Measurements from ENCODE around the gene LCN12. TPM values are rescaled to one million over a fixed set of nuclear protein-coding genes. Genes with fewer than 3 reads are reported as not detected.

LCN12 gene
- 10 to 100 TPM; 15.7 to 53.5 (median 30.7) TPM for polyA plus RNA-seq (ENCODE audit: insufficient read length in 4 of 4)

DNA sequence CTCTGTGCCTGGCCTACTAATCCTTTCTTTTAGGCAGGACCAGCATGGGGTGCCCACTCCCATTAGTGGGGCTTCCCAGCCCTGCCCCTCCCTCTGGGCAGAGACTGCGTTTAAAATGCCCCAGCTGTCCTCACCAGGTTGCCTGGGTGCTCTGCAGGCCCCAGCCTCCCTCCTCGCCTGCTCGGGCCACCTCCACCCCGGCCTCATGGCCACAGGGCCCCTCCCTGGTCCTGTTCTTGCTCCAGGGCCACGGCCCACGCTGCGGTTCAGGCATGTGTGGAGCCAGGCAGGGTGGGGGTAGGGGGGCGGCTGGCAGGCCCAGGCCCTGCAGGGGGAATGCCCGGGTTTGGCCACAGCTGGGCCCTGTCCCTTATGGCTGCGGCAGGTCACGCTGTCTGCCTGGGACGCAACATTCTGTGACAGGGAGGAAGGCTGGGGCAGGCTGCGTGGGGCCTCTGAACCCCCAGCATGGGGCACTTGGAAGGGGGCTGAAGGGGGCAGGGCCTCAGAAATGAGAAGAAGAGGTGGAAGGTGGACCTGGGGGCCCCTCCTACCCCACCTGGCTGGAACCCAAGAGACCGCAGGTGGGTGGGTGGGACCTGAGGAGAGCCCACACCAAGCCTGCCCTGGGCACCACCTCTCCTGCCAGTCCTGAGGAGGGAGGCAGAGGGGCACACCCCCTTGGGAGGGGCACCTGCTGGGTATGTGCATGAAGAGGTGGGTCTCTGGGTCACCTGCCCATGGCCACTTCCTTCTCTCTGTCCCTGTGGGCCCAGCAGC lies at the start of gene LCN12:
LCN12 (plus strand) TSS at position 733 of the 780 bp plus-strand sequence. CDS start 55 bp downstream, outside the sequence.
- no peak for DNase-seq (ENCODE audit: low read depth in 4 of 4, low spot score in 2 of 4)

GRCh38 chr9:136903041-136903554 lies 49.0 kb upstream of the LCN12 start:
- DNase-seq (ENCODE audit: low read depth in 4 of 4, low spot score in 2 of 4) = no peak

DNA sequence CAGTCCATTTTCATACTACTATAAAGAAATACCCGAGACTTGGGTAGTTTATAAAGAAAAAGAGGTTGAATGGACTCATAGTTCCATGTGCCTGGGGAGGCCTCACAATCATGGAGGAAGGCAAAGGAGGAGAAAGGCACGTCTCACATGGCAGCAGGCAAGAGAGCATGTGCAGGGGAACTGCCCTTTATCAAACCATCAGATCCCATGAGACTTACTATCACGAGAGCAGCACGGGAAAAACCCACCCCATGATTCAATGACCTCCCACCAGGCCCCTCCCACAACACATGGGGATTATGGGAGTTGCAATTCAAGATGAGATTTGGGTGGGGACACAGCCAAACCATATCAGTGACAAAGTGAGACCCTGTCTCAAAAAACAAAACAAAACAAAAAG lies 45.8 kb upstream of the LCN12 start:
- no peak for DNase-seq (ENCODE audit: low read depth in 4 of 4, low spot score in 2 of 4)

- no peak for DNase-seq (ENCODE audit: low read depth in 4 of 4, low spot score in 2 of 4)
Observed at GRCh38 chr9:136907011-136907914, 44.8 kb upstream of the LCN12 start.

DNA sequence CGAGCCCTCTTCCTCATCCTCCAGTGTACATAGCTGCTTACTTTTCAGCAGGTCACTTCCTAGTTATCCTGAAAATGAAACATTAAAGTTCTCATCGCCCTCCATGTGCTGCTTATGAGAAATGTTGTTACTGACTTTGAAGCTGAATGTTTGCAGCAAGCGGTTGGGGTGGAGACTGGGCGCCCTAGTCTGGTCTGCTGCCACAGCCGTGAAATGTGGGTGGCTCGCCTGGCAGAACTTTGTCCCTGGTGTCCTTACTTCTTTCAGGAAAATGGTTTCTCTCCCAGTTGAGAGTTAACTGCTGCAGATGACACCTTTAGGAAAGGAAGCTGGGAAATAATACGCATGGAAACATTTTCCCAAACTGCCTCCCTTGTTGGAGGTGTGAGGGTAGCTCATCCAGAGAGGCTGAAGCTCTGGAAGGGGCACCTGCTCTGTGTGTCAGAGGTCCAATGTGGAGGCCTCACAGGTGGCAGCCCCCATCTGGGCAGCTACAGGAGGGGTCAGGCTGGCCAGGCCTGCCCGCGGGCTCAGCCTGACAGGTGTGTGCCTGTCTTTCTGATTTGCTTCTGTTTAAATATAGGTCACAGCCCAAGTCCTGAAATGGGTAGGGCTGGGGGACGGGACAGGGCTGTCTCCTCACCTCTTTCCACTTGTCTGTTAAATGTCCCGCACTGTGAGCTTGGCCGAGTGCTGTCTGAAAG lies 41.7 kb upstream of the LCN12 start:
- DNase-seq (ENCODE audit: low read depth in 4 of 4, low spot score in 2 of 4) = no peak

- DNase-seq (ENCODE audit: low read depth in 4 of 4, low spot score in 2 of 4) = no peak
Observed at GRCh38 chr9:136910901-136911245, 41.2 kb upstream of the LCN12 start.

- DNase-seq (ENCODE audit: low read depth in 4 of 4, low spot score in 2 of 4) = no peak
Observed at GRCh38 chr9:136913701-136914438, 38.2 kb upstream of the LCN12 start.

DNA sequence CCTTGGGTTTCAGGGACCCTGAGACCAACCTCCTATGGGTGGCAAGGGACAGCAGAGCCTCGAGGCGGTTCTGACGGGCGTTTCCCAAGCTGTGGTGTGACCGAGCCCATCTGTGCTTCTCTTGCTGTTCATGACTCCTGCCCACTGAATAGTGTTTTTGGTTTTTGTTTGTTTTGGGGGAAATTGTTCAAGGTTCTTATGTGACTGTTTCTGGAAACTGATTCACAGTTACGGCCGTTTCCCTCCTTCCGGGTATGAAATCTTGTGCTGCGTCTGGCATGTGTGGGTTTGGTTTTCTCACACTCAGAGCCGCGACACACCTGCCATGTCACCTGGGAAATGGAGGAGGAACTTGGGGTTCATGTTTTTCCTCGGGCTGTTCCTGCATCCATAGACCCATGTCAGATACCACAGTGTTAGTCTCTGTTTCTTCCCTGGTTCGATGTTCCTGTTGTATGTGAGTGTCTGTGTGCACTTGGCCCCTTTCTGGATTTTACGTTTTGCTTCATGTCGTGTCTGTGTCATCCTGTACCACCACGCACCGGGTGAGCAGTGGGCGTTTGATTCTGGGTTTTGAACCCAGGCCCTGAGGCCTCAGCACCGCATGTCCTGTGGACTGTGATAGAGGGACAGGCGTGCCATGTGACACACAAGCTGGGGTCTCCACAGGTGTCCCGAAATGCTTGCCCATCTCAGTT lies 36.3 kb upstream of the LCN12 start:
- DNase-seq (ENCODE audit: low read depth in 4 of 4, low spot score in 2 of 4) = no peak

DNA sequence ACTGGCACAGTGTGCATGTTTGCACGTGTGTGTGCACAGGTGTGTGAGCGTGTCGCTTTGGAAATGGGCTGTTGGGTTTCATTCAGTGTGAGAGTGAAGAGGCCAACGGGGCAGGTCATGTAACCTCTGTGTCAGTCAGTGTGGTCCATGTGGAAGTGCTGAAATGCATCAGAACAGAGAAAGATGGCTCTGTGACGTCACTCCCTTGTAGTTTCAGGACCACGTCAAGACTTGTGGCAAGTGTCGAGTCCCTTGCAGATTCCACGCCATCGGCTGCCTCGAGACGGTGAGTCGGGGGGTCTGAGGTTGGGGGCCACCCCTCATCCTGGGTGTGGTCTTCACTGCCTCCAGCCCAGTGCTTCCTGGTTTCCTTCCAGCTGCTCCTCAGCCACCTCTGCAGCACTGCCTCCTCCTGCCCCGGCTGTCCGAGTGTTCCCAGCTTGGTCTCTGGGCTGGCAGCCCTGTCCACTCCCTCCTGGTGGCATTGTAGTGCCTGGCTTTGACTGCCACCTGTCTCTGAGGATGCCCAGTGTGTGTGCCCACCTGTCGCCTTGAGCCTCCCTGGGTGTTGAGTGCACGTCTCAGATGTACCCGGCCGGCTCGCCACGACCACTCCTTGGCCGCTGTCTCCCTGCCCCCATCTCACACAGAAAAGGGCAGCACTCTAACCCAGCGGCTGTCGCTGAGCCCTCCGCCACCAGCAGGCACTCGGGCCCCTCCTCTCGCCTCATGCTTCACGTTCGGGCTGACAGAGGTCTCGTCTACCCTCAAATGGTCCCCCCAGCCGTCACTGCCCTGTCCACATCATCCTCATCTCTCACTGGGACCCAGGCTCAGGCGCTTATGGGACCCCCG lies 35.5 kb upstream of the LCN12 start:
- no peak for DNase-seq (ENCODE audit: low read depth in 4 of 4, low spot score in 2 of 4)

DNA sequence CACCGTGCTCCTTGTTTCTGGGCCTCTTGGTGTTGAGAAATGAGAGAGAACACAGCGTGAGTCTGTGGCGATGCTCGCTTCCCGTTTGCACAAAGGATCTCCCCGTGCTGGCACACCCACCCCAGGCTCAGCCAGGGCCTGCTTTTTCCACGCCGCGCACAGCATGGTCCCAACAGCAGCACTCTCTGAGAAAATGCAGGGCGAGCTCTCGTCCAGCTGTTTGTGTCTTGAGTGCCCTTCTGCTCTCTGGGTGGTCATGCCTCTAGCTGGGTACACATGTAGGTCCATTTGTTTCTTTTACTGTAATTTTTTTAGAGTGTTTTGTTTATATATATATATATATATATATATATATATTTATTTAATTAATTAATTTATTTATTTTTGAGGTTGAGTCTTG lies 34.2 kb upstream of the LCN12 start:
- no peak for DNase-seq (ENCODE audit: low read depth in 4 of 4, low spot score in 2 of 4)

DNA sequence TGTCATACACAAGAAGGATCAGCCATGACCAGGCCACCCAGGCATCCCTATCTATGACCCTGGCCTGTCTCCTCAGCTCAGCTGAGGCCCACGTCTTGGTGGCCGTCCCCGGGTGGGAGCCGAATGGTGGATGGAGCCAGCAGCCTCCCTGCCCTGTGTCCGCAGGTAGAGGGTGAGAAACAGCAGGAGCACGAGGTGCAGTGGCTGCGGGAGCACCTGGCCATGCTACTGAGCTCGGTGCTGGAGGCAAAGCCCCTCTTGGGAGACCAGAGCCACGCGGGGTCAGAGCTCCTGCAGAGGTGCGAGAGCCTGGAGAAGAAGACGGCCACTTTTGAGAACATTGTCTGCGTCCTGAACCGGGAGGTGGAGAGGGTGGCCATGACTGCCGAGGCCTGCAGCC lies 32.0 kb upstream of the LCN12 start:
- DNase-seq (ENCODE audit: low read depth in 4 of 4, low spot score in 2 of 4) = no peak

- no peak for DNase-seq (ENCODE audit: low read depth in 4 of 4, low spot score in 2 of 4)
Observed at GRCh38 chr9:136920734-136921231, 31.3 kb upstream of the LCN12 start.

DNA sequence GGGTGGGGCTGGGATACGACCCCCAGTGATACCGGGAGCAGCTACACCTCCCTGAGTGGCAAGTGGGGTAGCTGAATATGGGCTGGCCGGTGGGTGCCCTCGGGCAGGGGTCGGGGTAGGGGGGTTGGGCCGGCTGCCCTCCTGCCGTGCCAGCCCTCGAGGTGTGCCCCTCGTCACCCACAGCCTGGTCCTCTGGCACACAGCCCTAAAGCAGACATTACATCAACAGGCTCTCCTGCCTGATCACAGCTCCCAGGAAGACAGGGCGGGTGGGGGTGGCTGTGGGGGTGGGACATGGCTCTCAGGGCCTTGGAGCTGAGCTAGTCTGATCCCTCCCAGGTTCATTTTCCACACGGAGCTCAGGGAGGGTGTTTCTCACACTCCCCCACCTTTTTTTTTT lies 30.8 kb upstream of the LCN12 start:
- no peak for DNase-seq (ENCODE audit: low read depth in 4 of 4, low spot score in 2 of 4)

DNA sequence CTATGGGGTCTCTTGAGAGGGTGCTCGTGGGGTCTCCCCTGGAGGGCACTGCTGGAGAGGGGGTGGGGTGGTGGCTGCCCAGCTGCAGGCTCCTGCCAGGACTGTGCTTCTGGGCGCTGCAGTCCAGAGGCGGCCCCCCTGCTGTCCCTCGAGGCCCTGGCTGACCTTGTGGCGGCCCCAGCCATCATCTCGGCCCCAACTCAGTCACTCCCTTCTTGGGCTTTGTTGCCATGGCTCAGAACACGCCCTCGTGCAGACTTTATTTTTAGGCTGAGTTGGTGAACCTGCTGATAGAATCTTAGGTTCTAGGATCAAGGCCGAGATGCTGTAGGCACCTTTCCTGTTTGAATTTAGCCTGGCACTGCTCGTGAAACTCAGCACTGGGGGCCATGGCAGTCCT lies 30.4 kb upstream of the LCN12 start:
- DNase-seq (ENCODE audit: low read depth in 4 of 4, low spot score in 2 of 4) = no peak

GRCh38 chr9:136922540-136922939 lies 29.5 kb upstream of the LCN12 start:
- DNase-seq (ENCODE audit: low read depth in 4 of 4, low spot score in 2 of 4) = no peak

- DNase-seq (ENCODE audit: low read depth in 4 of 4, low spot score in 2 of 4) = no peak
Observed at GRCh38 chr9:136923881-136924280, 28.2 kb upstream of the LCN12 start.

- no peak for DNase-seq (ENCODE audit: low read depth in 4 of 4, low spot score in 2 of 4)
Observed at GRCh38 chr9:136925414-136926153, 26.5 kb upstream of the LCN12 start.
